GM19023 (cell line): ENCODE measurements around the gene NCOR2.

ENCODE experiments used
- ATAC-seq: cut with Tn5 transposase; IDR thresholded peaks from one replicate; pipeline ENCODE4 v1.9.1; 2021; ENCODE audit warnings: mild to moderate bottlenecking, moderate library complexity; ENCODE audit not compliant: unreplicated experiment

Gene NCOR2

GRCh38 chr12:124544983-124545382 is 22.4 kb downstream of the NCOR2 start:
- no peak for ATAC-seq

- no peak for ATAC-seq
Measured at GRCh38 chr12:124544311-124544970, 23.0 kb downstream of the NCOR2 start.

GRCh38 chr12:124543590-124544310 is 23.7 kb downstream of the NCOR2 start:
- no peak for ATAC-seq

- ATAC-seq = no peak
Measured at GRCh38 chr12:124543052-124543589, 24.3 kb downstream of the NCOR2 start.

- ATAC-seq = no peak
Measured at GRCh38 chr12:124542021-124542949, 25.1 kb downstream of the NCOR2 start.

GRCh38 chr12:124541322-124541721 is 26.1 kb downstream of the NCOR2 start:
- ATAC-seq = no peak

GRCh38 chr12:124539084-124540041 is 28.0 kb downstream of the NCOR2 start:
- ATAC-seq = no peak

- ATAC-seq = no peak
Measured at GRCh38 chr12:124538194-124539082, 29.0 kb downstream of the NCOR2 start.

GRCh38 chr12:124537525-124538193 is 29.8 kb downstream of the NCOR2 start:
- no peak for ATAC-seq

GRCh38 chr12:124536641-124537040 is 30.8 kb downstream of the NCOR2 start:
- no peak for ATAC-seq

- ATAC-seq = no peak
Measured at GRCh38 chr12:124534776-124535740, 32.4 kb downstream of the NCOR2 start.

GRCh38 chr12:124533456-124533855 is 34.0 kb downstream of the NCOR2 start:
- no peak for ATAC-seq

- ATAC-seq = no peak
Measured at GRCh38 chr12:124532967-124533366, 34.4 kb downstream of the NCOR2 start.

- ATAC-seq = no peak
Measured at GRCh38 chr12:124532331-124532750, 35.1 kb downstream of the NCOR2 start.

GRCh38 chr12:124531906-124532305 is 35.5 kb downstream of the NCOR2 start:
- no peak for ATAC-seq

- no peak for ATAC-seq
Measured at GRCh38 chr12:124531281-124531745, 36.1 kb downstream of the NCOR2 start.

GRCh38 chr12:124530637-124531263 is 36.7 kb downstream of the NCOR2 start:
- no peak for ATAC-seq
